GM12878 (cell line): ENCODE measurements around the gene PAK2. TPM values are rescaled to one million over a fixed set of nuclear protein-coding genes. Genes with fewer than 3 reads are reported as not detected.
"Not testable (repeated sequence)": the region's sequence is repeated elsewhere in the genome, so short reads cannot be mapped to it uniquely, and the experiment has no call there.

ENCODE experiments used
- ATAC-seq: fragments of 200-7000 bp; cut with Tn5 transposase; 3 replicates; pipeline ENCODE4 v1.9.1; 2020; ENCODE audit warnings: mild to moderate bottlenecking, moderate library complexity
- BruUV-seq: library from RNA; stranded (reverse); fragments of 400-500 nt; replicated peaks from 2 replicates; lab custom pipeline; 2021; lab: Mats Ljungman, UMichigan
- CTCF ChIA-PET: fragments of 300-600 bp; sonication (Branson Sonifier 250); formaldehyde crosslinking; extraction: SDS; loops from one replicate; lab custom pipeline; 2021; ENCODE audit warnings: inconsistent platforms; lab: Yijun Ruan, JAX
- POLR2A ChIA-PET: fragments of 350-600 bp; formaldehyde crosslinking; extraction: SDS; loops from one replicate; lab custom pipeline; 2021; ENCODE audit warnings: inconsistent platforms; lab: Charles Lee
- RAD21 ChIA-PET: fragments of 300-600 bp; sonication (Branson Sonifier 250); formaldehyde crosslinking; loops from one replicate; lab custom pipeline; 2023; ENCODE audit warnings: antibody characterized with exemption; ENCODE audit not compliant: unreplicated experiment; lab: Charles Lee
- SMC1A ChIA-PET: fragments of 300-600 bp; sonication (Branson Sonifier 250); formaldehyde crosslinking; loops from one replicate; lab custom pipeline; 2023; ENCODE audit not compliant: unreplicated experiment, uncharacterized antibody; lab: Charles Lee
- DNase-seq: peaks from one replicate; pipeline ENCODE4 v3.0.0-alpha.2; 2011; ENCODE audit warnings: low read depth, low spot score
- FAIRE-seq: peaks from 3 replicates; lab custom pipeline; 2011; peaks lifted over from hg19 to GRCh38; lab: Jason Lieb, UNC
- H2AFZ ChIP-seq: 2 replicates; pipeline ENCODE4 v1.6.0; 2011; ENCODE audit warnings: low read depth, low read length, control low read depth; ENCODE audit not compliant: control insufficient read depth
- H3K27ac ChIP-seq: 2 replicates; pipeline ENCODE4 v1.5.1; 2011; ENCODE audit warnings: control low read depth; ENCODE audit not compliant: control insufficient read depth, insufficient read depth
- H3K27me3 ChIP-seq, 2 experiments: replicated peaks in 1 of 2; 2 replicates each; pipeline versions ENCODE4 v1.6.0 to v1.6.1; 2011; ENCODE audit warnings: low read length in 1 of 2; ENCODE audit not compliant: control insufficient read depth in 2 of 2, insufficient read depth in 2 of 2
- H3K36me3 ChIP-seq, 2 experiments: 2 replicates each; pipeline ENCODE4 v1.5.1; 2011; ENCODE audit warnings: low read length in 1 of 2; ENCODE audit not compliant: control insufficient read depth in 2 of 2, insufficient read depth in 2 of 2
- H3K4me1 ChIP-seq: 2 replicates; pipeline ENCODE4 v1.6.1; 2011; ENCODE audit warnings: mild to moderate bottlenecking, low read length, moderate library complexity, mixed read lengths; ENCODE audit not compliant: control insufficient read depth, insufficient read depth
- H3K4me2 ChIP-seq: 2 replicates; pipeline ENCODE4 v1.6.0; 2011; ENCODE audit warnings: control low read depth; ENCODE audit not compliant: control insufficient read depth, insufficient read depth
- H3K4me3 ChIP-seq: fragments of 200-600 bp; sonication (generic); 2 replicates; pipeline ENCODE4 v1.5.1; 2016
- H3K79me2 ChIP-seq: 2 replicates; pipeline ENCODE4 v1.6.0; 2011; ENCODE audit warnings: low read length; ENCODE audit not compliant: control insufficient read depth, insufficient read depth
- H3K9ac ChIP-seq: 2 replicates; pipeline ENCODE4 v1.8.0; 2011; ENCODE audit warnings: low read length, control low read depth, mixed read lengths; ENCODE audit not compliant: control insufficient read depth, insufficient read depth
- H3K9me3 ChIP-seq: replicated peaks from 3 replicates; pipeline ENCODE4 v1.5.1; 2011; ENCODE audit warnings: mild to moderate bottlenecking, low read length; ENCODE audit not compliant: control insufficient read depth, insufficient read depth
- H4K20me1 ChIP-seq: 2 replicates; pipeline ENCODE4 v1.6.0; 2011; ENCODE audit not compliant: control insufficient read depth, insufficient read depth
- KDM1A ChIP-seq: fragments of 200-600 bp; sonication (generic); IDR thresholded peaks from 2 replicates; pipeline ENCODE4 v1.6.1; 2016; ENCODE audit warnings: borderline replicate concordance
- NFYB ChIP-seq: IDR thresholded peaks from 2 replicates; pipeline ENCODE4 v1.6.1; 2011; ENCODE audit warnings: low read depth, mild to moderate bottlenecking, low read length, improper control_type of control experiment, moderate library complexity; ENCODE audit not compliant: insufficient read depth
- PML ChIP-seq: IDR thresholded peaks from 2 replicates; pipeline ENCODE4 v1.6.1; 2012; ENCODE audit warnings: low read length, inconsistent platforms
- RB1 ChIP-seq: fragments of 450-650 bp; formaldehyde crosslinking; IDR thresholded peaks from 2 replicates; pipeline ENCODE4 v1.6.1; 2017; ENCODE audit warnings: mild to moderate bottlenecking, borderline replicate concordance
- WGBS: methylation state at CpG from one replicate; pipeline ENCODE4 v1.1.6; 2016; ENCODE audit warnings: low lambda C conversion rate; ENCODE audit not compliant: insufficient replicate concordance, insufficient coverage; ENCODE audit errors: missing lambda C conversion rate; 5-methylcytosine and 5-hydroxymethylcytosine counted together
- in situ Hi-C: fragments of 300-500 bp; cut with MboI; formaldehyde crosslinking; loops from 9 replicates; pipeline ENCODE4 v1.14.3; 2018; ENCODE audit warnings: mixed read lengths
- intact Hi-C: fragments of 100-400 bp; cut with micrococcal nuclease; formaldehyde crosslinking; loops from one replicate; pipeline ENCODE4 v1.14.2; 2022; ENCODE audit not compliant: unreplicated experiment
- polyA plus RNA-seq, 11 experiments: library from polyadenylated mRNA; depleted of rRNA in 4 of 11; unstranded in 6 of 11; stranded (reverse) in 5 of 11; fragments of >200 nt; fragmentation: Nextera tagmentation in 4 of 11; fragmentation: Illumina TruSeq in 1 of 11; extraction: Ambion mirVana in 4 of 11; extraction: Trizol in 1 of 11; gene quantifications; 1 replicate in 1 of 11; 2 replicates in 10 of 11; pipeline versions ENCODE4 v1.2.1 to v1.2.3, GENCODE V29; 2011 to 2016; ENCODE audit warnings: inconsistent platforms in 2 of 11, missing spikeins in 2 of 11, low read depth in 1 of 11
- total RNA-seq, 4 experiments: library from RNA; depleted of rRNA in 3 of 4; stranded (reverse); fragments of >200 nt in 3 of 4; fragmentation: Illumina TruSeq in 1 of 4; extraction: Trizol in 1 of 4; gene quantifications; 2 replicates each; pipeline versions ENCODE4 v1.2.1 to v1.2.3, GENCODE V29; 2013 to 2021

Gene PAK2
- total and polyA plus RNA-seq, 10 of the 15 experiments (the other 5 are each of a cell fraction or from before 2014, with no cell fraction given): 9.0 to 59.1 (median 27.0) TPM

GRCh38 chr3:196863000-196863399 lies 123.3 kb downstream of the PAK2 start:
- H3K27ac ChIP-seq, H3K27me3 ChIP-seq, POLR2A ChIA-PET, DNase-seq, ATAC-seq, FAIRE-seq, H2AFZ ChIP-seq, H3K79me2 ChIP-seq, H3K36me3 ChIP-seq, BruUV-seq, in situ Hi-C loops, H3K9ac ChIP-seq, H3K4me3 ChIP-seq, H3K9me3 ChIP-seq, H3K4me1 ChIP-seq, intact Hi-C loops, H3K4me2 ChIP-seq, H4K20me1 ChIP-seq, RAD21 ChIA-PET: not testable (repeated sequence)
- 89% methylated on average over 8 of the region's 8 CpGs for WGBS
- CTCF ChIA-PET: interaction anchor here (0.7 to 1.2 kb wide), 2 partner anchors 11 to 24 kb away, joined by 4 read pairs; no protein-coding TSS in a partner anchor
- SMC1A ChIA-PET: interaction anchor here (1.5 kb wide), 1 partner anchor 78 kb away, joined by 4 read pairs; no protein-coding TSS in a partner anchor
- TF ChIP-seq NFYB: peak; percentile 25; the same call in 1 of the 2 replicates

DNA sequence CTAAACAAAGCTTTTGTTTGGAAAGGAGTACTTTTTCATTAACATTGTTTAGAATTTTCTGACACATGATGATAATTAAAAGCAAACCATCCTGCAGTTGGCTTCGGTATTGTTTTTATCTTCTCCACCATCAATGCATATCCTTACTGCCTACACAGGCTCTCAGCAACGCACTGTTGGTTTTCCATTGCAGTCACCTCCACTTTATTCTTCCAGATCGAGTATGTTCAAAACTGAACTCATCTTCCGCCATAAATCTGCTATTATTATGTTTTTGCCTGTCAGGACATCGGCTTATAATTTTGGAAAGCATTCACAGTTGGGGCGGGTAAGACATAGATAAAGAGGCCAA lies 127.5 kb downstream of the PAK2 start:
- Histone ChIP-seq H3K27ac (peak overlapping the region; percentile 51), H3K4me3 (peak overlapping the region; percentile 73), H4K20me1 (no peaks in the 10 kb centered on the region), H3K27me3 (no peaks in the 10 kb centered on the region), H3K4me1 (peaks cover 4% of the 10 kb centered on the region; the same call in 1 of the 2 replicates), H3K79me2 (peaks cover 42% of the 10 kb centered on the region), H3K36me3 (no peaks in the 10 kb centered on the region), H3K4me2 (peak overlapping the region; percentile 97), H3K9ac (peak overlapping the region; percentile 51), H2AFZ (peak overlapping the region; percentile 89), H3K9me3 (no peaks in the 10 kb centered on the region; the same call in 2 of the 3 replicates)
- in situ Hi-C loops: no loop called here
- FAIRE-seq (peak; percentile 38), DNase-seq (no peak), ATAC-seq (no peak)
- ChIA-PET RAD21 (interaction anchor here (0.7 to 3.7 kb wide), 7 partner anchors 14 to 394 kb away, joined by 3 to 46 read pairs (median 4); partner anchors contain the start of gene NCBP2), SMC1A (interaction anchor here (1.2 to 2.1 kb wide), 4 partner anchors 16 to 127 kb away, joined by 3 to 10 read pairs (median 5); partner anchors contain the start of gene NCBP2), POLR2A (interaction anchor here (0.6 to 3.0 kb wide), 5 partner anchors 36 to 1147 kb away, joined by 3 to 40 read pairs (median 5); partner anchors contain the start of gene NCBP2), CTCF (interaction anchor here (1.2 to 2.6 kb wide), 5 partner anchors 11 to 257 kb away, joined by 3 to 12 read pairs (median 4); partner anchors contain the start of gene NCBP2)
- WGBS: 35% methylated on average over 6 of the region's 6 CpGs
- intact Hi-C loops: loop anchor here (1.0 kb wide), 1 partner anchor 75 kb away; the partner anchor contains the start of gene NCBP2
- TF ChIP-seq RB1: 0 out of 2 replicates have a peak, but pooled peaks have one; percentile 21
- TF ChIP-seq PML: 0 out of 2 replicates have a peak, but pooled peaks have one; percentile 3
- no peak for TF ChIP-seq KDM1A
- BruUV-seq: TSS peak; percentile 98
